Liver (tissue), 9 donors: ENCODE measurements around the gene ANKRD17. TPM values are rescaled to one million over a fixed set of nuclear protein-coding genes. Genes with fewer than 3 reads are reported as not detected.

Experiments
- DNase-seq: peaks from one replicate; pipeline ENCODE4 v3.0.0-alpha.2; 2017; ENCODE audit warnings: low spot score
- H3K27ac ChIP-seq, 2 donors: one replicate each; pipeline ENCODE4 v1.7.0; 2013; ENCODE audit warnings: inconsistent platforms in 2 of 2, low read length in 2 of 2, control low read depth in 1 of 2, low read depth in 1 of 2, mild to moderate bottlenecking in 1 of 2
- H3K27me3 ChIP-seq, 4 donors: one replicate each; pipeline versions ENCODE4 v1.6.1 to v1.7.0; 2013; ENCODE audit warnings: low read length in 3 of 4, inconsistent platforms in 1 of 4, mild to moderate bottlenecking in 1 of 4, moderate library complexity in 1 of 4; ENCODE audit not compliant: control insufficient read depth in 4 of 4, insufficient read depth in 4 of 4
- H3K36me3 ChIP-seq, 4 donors: one replicate each; pipeline versions ENCODE4 v1.6.1 to v1.7.0; 2013; ENCODE audit warnings: low read length in 3 of 4, mild to moderate bottlenecking in 3 of 4, low read depth in 1 of 4, moderate library complexity in 1 of 4; ENCODE audit not compliant: control insufficient read depth in 4 of 4, insufficient read depth in 3 of 4
- H3K4me1 ChIP-seq, 4 donors: one replicate each; pipeline versions ENCODE4 v1.6.1 to v1.7.0; 2013; ENCODE audit warnings: low read length in 3 of 4, mild to moderate bottlenecking in 3 of 4, moderate library complexity in 1 of 4; ENCODE audit not compliant: control insufficient read depth in 4 of 4, insufficient read depth in 4 of 4
- H3K4me3 ChIP-seq, 3 donors: one replicate each; pipeline versions ENCODE4 v1.6.1 to v1.7.0; 2013; ENCODE audit warnings: low read length in 3 of 3, control low read depth in 1 of 3, low read depth in 1 of 3, mild to moderate bottlenecking in 1 of 3
- H3K9ac ChIP-seq, 2 donors: one replicate each; pipeline ENCODE4 v1.7.0; 2013; ENCODE audit warnings: low read length in 2 of 2, mild to moderate bottlenecking in 2 of 2, moderate library complexity in 2 of 2, control low read depth in 1 of 2, low read depth in 1 of 2
- H3K9me3 ChIP-seq, 4 donors: one replicate each; pipeline versions ENCODE4 v1.6.1 to v1.7.0; 2013; ENCODE audit warnings: low read length in 3 of 4; ENCODE audit not compliant: control insufficient read depth in 4 of 4
- CTCF ChIP-seq: fragments of 150-350 bp; IDR thresholded peaks from 2 replicates; pipeline ENCODE4 v1.5.1; 2017; ENCODE audit warnings: improper control_type of control experiment, low read depth, low read length; ENCODE audit not compliant: missing input control
- EGR1 ChIP-seq, 2 donors: IDR thresholded peaks; 2 replicates each; pipeline ENCODE4 v1.6.1; 2016 to 2018; ENCODE audit warnings: antibody characterized with exemption in 2 of 2, low read depth in 2 of 2
- FOXA1 ChIP-seq: IDR thresholded peaks from 2 replicates; pipeline ENCODE4 v1.6.1; 2016; ENCODE audit warnings: antibody characterized with exemption
- FOXA2 ChIP-seq: IDR thresholded peaks from 2 replicates; pipeline ENCODE4 v1.6.1; 2016; ENCODE audit warnings: antibody characterized with exemption
- GABPA ChIP-seq, 2 donors: IDR thresholded peaks in 1 of 2; conservative IDR thresholded peaks in 1 of 2; 2 replicates each; pipeline ENCODE4 v1.6.1; 2016; ENCODE audit warnings: antibody characterized with exemption in 2 of 2, mild to moderate bottlenecking in 1 of 2, moderate library complexity in 1 of 2
- HNF4A ChIP-seq, 2 donors: conservative IDR thresholded peaks; 2 replicates each; pipeline ENCODE4 v1.6.1; 2016; ENCODE audit warnings: antibody characterized with exemption in 2 of 2, mild to moderate bottlenecking in 2 of 2
- HNF4G ChIP-seq: IDR thresholded peaks from 2 replicates; pipeline ENCODE4 v1.6.1; 2016; ENCODE audit warnings: antibody characterized with exemption
- JUND ChIP-seq, 2 donors: IDR thresholded peaks; 2 replicates each; pipeline ENCODE4 v1.6.1; 2016; ENCODE audit warnings: antibody characterized with exemption in 2 of 2
- NR2F2 ChIP-seq: IDR thresholded peaks from 2 replicates; pipeline ENCODE4 v1.6.1; 2016; ENCODE audit warnings: antibody characterized with exemption
- RAD21 ChIP-seq, 2 donors: IDR thresholded peaks; 2 replicates each; pipeline ENCODE4 v1.6.1; 2016; ENCODE audit warnings: antibody characterized with exemption in 2 of 2, mild to moderate bottlenecking in 2 of 2
- REST ChIP-seq: IDR thresholded peaks from 2 replicates; pipeline ENCODE4 v1.6.1; 2016; ENCODE audit warnings: antibody characterized with exemption, mild to moderate bottlenecking
- RXRA ChIP-seq, 2 donors: IDR thresholded peaks; 2 replicates each; pipeline ENCODE4 v1.6.1; 2017 to 2018; ENCODE audit warnings: antibody characterized with exemption in 2 of 2, mild to moderate bottlenecking in 1 of 2
- SP1 ChIP-seq: IDR thresholded peaks from 2 replicates; pipeline ENCODE4 v1.6.1; 2018; ENCODE audit warnings: antibody characterized with exemption, mild to moderate bottlenecking
- TAF1 ChIP-seq: conservative IDR thresholded peaks from 2 replicates; pipeline ENCODE4 v1.6.1; 2016; ENCODE audit warnings: antibody characterized with exemption, mild to moderate bottlenecking
- YY1 ChIP-seq: IDR thresholded peaks from 2 replicates; pipeline ENCODE4 v1.6.1; 2016; ENCODE audit warnings: antibody characterized with exemption, mild to moderate bottlenecking
- WGBS: extraction: QIAGEN DNeasy Blood & Tissue Kit; methylation state at CpG from one replicate; pipeline ENCODE4 v1.1.7; 2013; 5-methylcytosine and 5-hydroxymethylcytosine counted together
- polyA plus RNA-seq, 2 donors: library from polyadenylated mRNA; stranded (reverse) in 1 of 2; unstranded in 1 of 2; fragments of 200-250 nt in 1 of 2; fragments of >200 nt in 1 of 2; fragmentation: Nextera tagmentation in 1 of 2; extraction: Ambion mirVana in 1 of 2; gene quantifications; one replicate each; pipeline versions ENCODE4 v1.2.1 to v1.2.3, GENCODE V29; 2013 to 2015
- total RNA-seq, 2 donors: library from RNA; depleted of rRNA; stranded (reverse); fragments of >200 nt; gene quantifications; one replicate each; pipeline ENCODE4 v1.2.3, GENCODE V29; 2014
- TF ChIP-seq, protein P1 (sequence below): IDR thresholded peaks from 2 replicates; pipeline ENCODE4 v1.6.1; 2016; ENCODE audit warnings: antibody characterized with exemption
- TF ChIP-seq, protein P2 (sequence below): IDR thresholded peaks from 2 replicates; pipeline ENCODE4 v1.6.1; 2016; ENCODE audit warnings: antibody characterized with exemption
- TF ChIP-seq, protein P3 (sequence below): IDR thresholded peaks from 2 replicates; pipeline ENCODE4 v1.6.1; 2016; ENCODE audit warnings: antibody characterized with exemption
- donor health status: healthy.
- donor health status: healthy.
- donor health status: healthy.
- donor health status: healthy.
- donor health status: healthy.

The ANKRD17 gene
- total and polyA plus RNA-seq, 4 donors = 11.6 to 38.5 (median 19.7) TPM

DNA sequence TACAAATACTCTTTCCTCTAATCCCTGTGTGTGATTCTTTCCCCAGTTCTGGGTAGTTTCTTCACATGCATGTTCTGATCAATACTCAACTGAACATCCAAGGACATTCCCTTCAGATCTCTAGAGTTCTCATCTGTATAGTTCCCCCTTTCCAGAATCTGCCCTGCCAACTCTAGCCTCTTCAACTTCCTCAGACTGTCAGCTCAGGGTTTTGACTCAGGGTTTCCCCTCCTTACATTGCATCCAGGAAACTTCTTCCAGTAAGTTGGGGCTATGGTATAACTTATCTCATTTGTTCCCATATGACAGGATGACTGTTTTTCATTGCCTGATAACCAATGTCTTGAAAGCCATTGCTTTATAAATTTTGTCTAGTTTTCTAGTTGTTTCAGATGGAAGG is 14.2 kb upstream of the ANKRD17 start:
- DNase-seq = no peak
- H3K27me3 ChIP-seq = no peaks in the 10 kb centered on the region
- no peaks in the 10 kb centered on the region for H3K36me3 ChIP-seq
- no peak overlapping the region for H3K4me3 ChIP-seq
- no peak overlapping the region for H3K27ac ChIP-seq
- H3K9me3 ChIP-seq = peaks cover 0 to 2% (median 0%) of the 10 kb centered on the region in 4 donors
- no peak overlapping the region for H3K9ac ChIP-seq
- peaks cover 3 to 30% (median 18%) of the 10 kb centered on the region in 4 donors for H3K4me1 ChIP-seq
- no peak for TF ChIP-seq TAF1
- TF ChIP-seq EGR1 (IDR thresholded peaks at IDR 0.05; ENCODE audit: low read depth in 2 of 2) = no peak
- no peak for TF ChIP-seq CTCF
- no peak for TF ChIP-seq HNF4A (conservative IDR thresholded peaks at IDR 0.05)
- TF ChIP-seq, protein P1, sequence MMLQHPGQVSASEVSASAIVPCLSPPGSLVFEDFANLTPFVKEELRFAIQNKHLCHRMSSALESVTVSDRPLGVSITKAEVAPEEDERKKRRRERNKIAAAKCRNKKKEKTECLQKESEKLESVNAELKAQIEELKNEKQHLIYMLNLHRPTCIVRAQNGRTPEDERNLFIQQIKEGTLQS = no peak
- TF ChIP-seq YY1 = no peak
- no peak for TF ChIP-seq RAD21 (IDR thresholded peaks at IDR 0.05)
- TF ChIP-seq NR2F2 = no peak
- TF ChIP-seq FOXA2 = no peak
- no peak for TF ChIP-seq FOXA1
- no peak for TF ChIP-seq REST
- TF ChIP-seq, protein P2, sequence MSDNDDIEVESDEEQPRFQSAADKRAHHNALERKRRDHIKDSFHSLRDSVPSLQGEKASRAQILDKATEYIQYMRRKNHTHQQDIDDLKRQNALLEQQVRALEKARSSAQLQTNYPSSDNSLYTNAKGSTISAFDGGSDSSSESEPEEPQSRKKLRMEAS = no peak
- TF ChIP-seq, protein P3, sequence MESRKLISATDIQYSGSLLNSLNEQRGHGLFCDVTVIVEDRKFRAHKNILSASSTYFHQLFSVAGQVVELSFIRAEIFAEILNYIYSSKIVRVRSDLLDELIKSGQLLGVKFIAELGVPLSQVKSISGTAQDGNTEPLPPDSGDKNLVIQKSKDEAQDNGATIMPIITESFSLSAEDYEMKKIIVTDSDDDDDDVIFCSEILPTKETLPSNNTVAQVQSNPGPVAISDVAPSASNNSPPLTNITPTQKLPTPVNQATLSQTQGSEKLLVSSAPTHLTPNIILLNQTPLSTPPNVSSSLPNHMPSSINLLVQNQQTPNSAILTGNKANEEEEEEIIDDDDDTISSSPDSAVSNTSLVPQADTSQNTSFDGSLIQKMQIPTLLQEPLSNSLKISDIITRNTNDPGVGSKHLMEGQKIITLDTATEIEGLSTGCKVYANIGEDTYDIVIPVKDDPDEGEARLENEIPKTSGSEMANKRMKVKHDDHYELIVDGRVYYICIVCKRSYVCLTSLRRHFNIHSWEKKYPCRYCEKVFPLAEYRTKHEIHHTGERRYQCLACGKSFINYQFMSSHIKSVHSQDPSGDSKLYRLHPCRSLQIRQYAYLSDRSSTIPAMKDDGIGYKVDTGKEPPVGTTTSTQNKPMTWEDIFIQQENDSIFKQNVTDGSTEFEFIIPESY = no peak
- no peak for TF ChIP-seq HNF4G

- no peak for DNase-seq
- TF ChIP-seq REST (no peak), FOXA1 (no peak), GABPA (IDR thresholded peaks at IDR 0.05 in 1 of 2, conservative IDR thresholded peaks at IDR 0.05 in 1 of 2) (no peak), SP1 (no peak), FOXA2 (no peak), HNF4G (no peak), NR2F2 (no peak), TAF1 (no peak), EGR1 (IDR thresholded peaks at IDR 0.05; ENCODE audit: low read depth in 2 of 2) (no peak), RAD21 (IDR thresholded peaks at IDR 0.05) (no peak), HNF4A (conservative IDR thresholded peaks at IDR 0.05) (no peak), RXRA (IDR thresholded peaks at IDR 0.05) (no peak), JUND (IDR thresholded peaks at IDR 0.05) (no peak), YY1 (no peak)
- TF ChIP-seq, protein P2 = no peak
- TF ChIP-seq, protein P3 = no peak
Observed at GRCh38 chr4:73267050-73267449, 8.5 kb upstream of the ANKRD17 start.

More at GRCh38 chr4:73267050-73267449, 8.5 kb upstream of the ANKRD17 start:
- H3K27me3 ChIP-seq = no peaks in the 10 kb centered on the region
- H3K27ac ChIP-seq = no peak overlapping the region
- peaks cover 0 to 6% (median 2%) of the 10 kb centered on the region in 4 donors for H3K4me1 ChIP-seq
- H3K36me3 ChIP-seq = peaks cover 0 to 3% (median 0%) of the 10 kb centered on the region in 4 donors
- whole genome bisulfite sequencing = 83% methylated on average over 2 of the region's 2 CpGs
- H3K9me3 ChIP-seq = no peaks in the 10 kb centered on the region
- no peak overlapping the region for H3K4me3 ChIP-seq
- H3K9ac ChIP-seq = no peak overlapping the region
